HCT116 (cell line): Measurements from ENCODE around the gene CPT1C.

Experiments used
- ELF1 ChIP-seq: IDR thresholded peaks from 2 replicates; pipeline ENCODE4 v1.6.1; 2012; ENCODE audit warnings: low read depth, borderline replicate concordance
- JUND ChIP-seq: IDR thresholded peaks from 2 replicates; pipeline ENCODE4 v1.6.1; 2012
- POLR2A ChIP-seq: IDR thresholded peaks from 2 replicates; pipeline ENCODE4 v1.7.0; 2011; ENCODE audit warnings: borderline replicate concordance; ENCODE audit not compliant: insufficient read depth, insufficient read length; ENCODE audit errors: extremely low read depth
- REST ChIP-seq: IDR thresholded peaks from 2 replicates; pipeline ENCODE4 v1.6.1; 2012; ENCODE audit warnings: low read depth
- TF ChIP-seq, protein P1 (sequence below), 3 experiments: fragments of 200-600 bp in 1 of 3; sonication (generic) in 1 of 3; IDR thresholded peaks in 2 of 3; conservative IDR thresholded peaks in 1 of 3; 2 replicates each; pipeline ENCODE4 v1.5.1; 2012 to 2017; ENCODE audit warnings: low read depth in 2 of 3, low read length in 2 of 3, antibody characterized with exemption in 1 of 3, borderline replicate concordance in 1 of 3, control low read depth in 1 of 3, mild to moderate bottlenecking in 1 of 3, mixed read lengths in 1 of 3, mixed run types in 1 of 3, moderate library complexity in 1 of 3; ENCODE audit not compliant: insufficient read depth in 1 of 3

- TF ChIP-seq ELF1 (no peak), JUND (no peak), REST (no peak), POLR2A (no peak)
- TF ChIP-seq, protein P1, sequence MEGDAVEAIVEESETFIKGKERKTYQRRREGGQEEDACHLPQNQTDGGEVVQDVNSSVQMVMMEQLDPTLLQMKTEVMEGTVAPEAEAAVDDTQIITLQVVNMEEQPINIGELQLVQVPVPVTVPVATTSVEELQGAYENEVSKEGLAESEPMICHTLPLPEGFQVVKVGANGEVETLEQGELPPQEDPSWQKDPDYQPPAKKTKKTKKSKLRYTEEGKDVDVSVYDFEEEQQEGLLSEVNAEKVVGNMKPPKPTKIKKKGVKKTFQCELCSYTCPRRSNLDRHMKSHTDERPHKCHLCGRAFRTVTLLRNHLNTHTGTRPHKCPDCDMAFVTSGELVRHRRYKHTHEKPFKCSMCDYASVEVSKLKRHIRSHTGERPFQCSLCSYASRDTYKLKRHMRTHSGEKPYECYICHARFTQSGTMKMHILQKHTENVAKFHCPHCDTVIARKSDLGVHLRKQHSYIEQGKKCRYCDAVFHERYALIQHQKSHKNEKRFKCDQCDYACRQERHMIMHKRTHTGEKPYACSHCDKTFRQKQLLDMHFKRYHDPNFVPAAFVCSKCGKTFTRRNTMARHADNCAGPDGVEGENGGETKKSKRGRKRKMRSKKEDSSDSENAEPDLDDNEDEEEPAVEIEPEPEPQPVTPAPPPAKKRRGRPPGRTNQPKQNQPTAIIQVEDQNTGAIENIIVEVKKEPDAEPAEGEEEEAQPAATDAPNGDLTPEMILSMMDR (IDR thresholded peaks at IDR 0.05 in 2 of 3, conservative IDR thresholded peaks at IDR 0.05 in 1 of 3; ENCODE audit: borderline replicate concordance in 1 of 3, insufficient read depth in 1 of 3, low read depth in 2 of 3, low read length in 2 of 3) = no peak
Observed at GRCh38 chr19:49718511-49718910, 27.6 kb downstream of the CPT1C start.
